Nephron progenitor cell (in vitro differentiated cells): ENCODE data around the gene MAML2.

ENCODE experiments used
- DNase-seq: peaks from one replicate; pipeline ENCODE4 v3.0.0; 2021
- H3K27ac Mint-ChIP-seq: 2 replicates; pipeline ENCODE4 v1.8.0; 2021; ENCODE audit warnings: mild to moderate bottlenecking, moderate library complexity, mixed read lengths
- H3K27me3 Mint-ChIP-seq: 2 replicates; pipeline ENCODE4 v1.8.0; 2021; ENCODE audit warnings: mild to moderate bottlenecking, low read depth, mixed read lengths; ENCODE audit not compliant: poor library complexity
- H3K36me3 Mint-ChIP-seq: 2 replicates; pipeline ENCODE4 v1.8.0; 2021; ENCODE audit warnings: low read depth, mixed read lengths
- H3K4me1 Mint-ChIP-seq: 2 replicates; pipeline ENCODE4 v1.8.0; 2021; ENCODE audit warnings: mixed read lengths
- H3K4me3 Mint-ChIP-seq: 2 replicates; pipeline ENCODE4 v1.8.0; 2021; ENCODE audit warnings: mild to moderate bottlenecking, moderate library complexity, mixed read lengths
- H3K9me3 Mint-ChIP-seq: 2 replicates; pipeline ENCODE4 v1.8.0; 2021; ENCODE audit warnings: mild to moderate bottlenecking, moderate library complexity, mixed read lengths
- CTCF ChIP-seq: fragments of 200-600 bp; sonication (generic); IDR thresholded peaks from 2 replicates; pipeline ENCODE4 v1.5.0; 2021; ENCODE audit warnings: antibody characterized with exemption

Gene MAML2

GRCh38 chr11:96203567-96204365 lies 139.2 kb downstream of the MAML2 start:
- Mint-ChIP-seq H3K9me3 (peaks cover 7% of the 10 kb centered on the region), H3K27ac (peak overlapping the region; percentile 73), H3K36me3 (peaks cover 29% of the 10 kb centered on the region), H3K4me1 (peaks cover 73% of the 10 kb centered on the region), H3K4me3 (no peak overlapping the region), H3K27me3 (no peaks in the 10 kb centered on the region)
- no peak for DNase-seq
- TF ChIP-seq CTCF, result no peak

- H3K4me3 Mint-ChIP-seq, result peak overlapping the region; percentile 18
- peaks cover 69% of the 10 kb centered on the region for H3K4me1 Mint-ChIP-seq
- peak overlapping the region; percentile 83 for H3K27ac Mint-ChIP-seq
These were observed 142.8 kb downstream of the MAML2 start for GRCh38 chr11:96200243-96200642.

GRCh38 chr11:96199563-96200025 lies 143.4 kb downstream of the MAML2 start:
- Mint-ChIP-seq H3K36me3 (peaks cover 40% of the 10 kb centered on the region), H3K9me3 (peaks cover 11% of the 10 kb centered on the region), H3K4me3 (no peak overlapping the region), H3K27me3 (no peaks in the 10 kb centered on the region), H3K27ac (no peak overlapping the region), H3K4me1 (peaks cover 72% of the 10 kb centered on the region)
- TF ChIP-seq CTCF, result no peak
- no peak for DNase-seq

More at GRCh38 chr11:96200243-96200642, 142.8 kb downstream of the MAML2 start:
- Mint-ChIP-seq H3K36me3 (peaks cover 40% of the 10 kb centered on the region), H3K9me3 (peaks cover 11% of the 10 kb centered on the region), H3K27me3 (no peaks in the 10 kb centered on the region)
- TF ChIP-seq CTCF, result no peak
- DNase-seq, result no peak

GRCh38 chr11:96197801-96198701 lies 144.9 kb downstream of the MAML2 start:
- peak overlapping the region; percentile 73 for H3K27ac Mint-ChIP-seq
- peaks cover 74% of the 10 kb centered on the region for H3K4me1 Mint-ChIP-seq
- H3K36me3 Mint-ChIP-seq, result peaks cover 40% of the 10 kb centered on the region
- no peak for TF ChIP-seq CTCF
- H3K4me3 Mint-ChIP-seq, result no peak overlapping the region
- DNase-seq, result no peak
- no peaks in the 10 kb centered on the region for H3K27me3 Mint-ChIP-seq
- peaks cover 11% of the 10 kb centered on the region for H3K9me3 Mint-ChIP-seq

- no peak overlapping the region for H3K4me3 Mint-ChIP-seq
- no peak for TF ChIP-seq CTCF
- no peak for DNase-seq
- peaks cover 16% of the 10 kb centered on the region for H3K9me3 Mint-ChIP-seq
- peak overlapping the region; percentile 88 for H3K27ac Mint-ChIP-seq
- peaks cover 79% of the 10 kb centered on the region for H3K4me1 Mint-ChIP-seq
- peaks cover 43% of the 10 kb centered on the region for H3K36me3 Mint-ChIP-seq
- no peaks in the 10 kb centered on the region for H3K27me3 Mint-ChIP-seq
These were observed 145.9 kb downstream of the MAML2 start for GRCh38 chr11:96197103-96197502.
